HepG2 (cell line): ENCODE data around the gene IFT80. TPM values are rescaled to one million over a fixed set of nuclear protein-coding genes. Genes with fewer than 3 reads are reported as not detected.

Experiments
- ATAC-seq: fragments of 200-7000 bp; cut with Tn5 transposase; 3 replicates; pipeline ENCODE4 v1.9.1; 2020; ENCODE audit warnings: mild to moderate bottlenecking, moderate library complexity
- BruUV-seq: library from RNA; stranded (reverse); fragments of 400-500 nt; replicated peaks from 2 replicates; lab custom pipeline; 2021; lab: Mats Ljungman, UMichigan
- CTCF ChIA-PET: fragments of 300-600 bp; formaldehyde crosslinking; extraction: SDS; loops from one replicate; lab custom pipeline; 2021; ENCODE audit warnings: low total read pairs, inconsistent platforms, low intra/inter-chr PET ratio; lab: Yijun Ruan, JAX
- POLR2A ChIA-PET: fragments of 350-600 bp; sonication (Branson Sonifier 250); formaldehyde crosslinking; loops from one replicate; lab custom pipeline; 2020; ENCODE audit warnings: antibody characterized with exemption, inconsistent platforms; lab: Yijun Ruan, JAX
- DNase-seq: peaks from one replicate; pipeline ENCODE4 v3.0.0-alpha.2; 2015; ENCODE audit warnings: low spot score
- FAIRE-seq: peaks from 3 replicates; lab custom pipeline; 2011; peaks lifted over from hg19 to GRCh38; lab: Jason Lieb, UNC
- H2AFZ ChIP-seq: one replicate; pipeline ENCODE4 v1.6.1; 2011; ENCODE audit warnings: low read length, inconsistent platforms
- H3K27ac ChIP-seq: fragments of 300-600 bp; 3 replicates; pipeline ENCODE4 v1.8.0; 2011; ENCODE audit warnings: mixed run types, mild to moderate bottlenecking, mixed read lengths, low read length, inconsistent platforms; ENCODE audit not compliant: insufficient read depth; ENCODE audit errors: extremely low read length
- H3K27me3 ChIP-seq, 2 experiments: fragments of 200-600 bp in 1 of 2; 2 replicates in 1 of 2; 3 replicates in 1 of 2; pipeline versions ENCODE4 v1.6.0 to v1.8.0; 2011; ENCODE audit warnings: low read length in 2 of 2, mild to moderate bottlenecking in 2 of 2, moderate library complexity in 2 of 2, inconsistent platforms in 1 of 2; ENCODE audit not compliant: insufficient read depth in 2 of 2, control insufficient read depth in 1 of 2
- H3K36me3 ChIP-seq, 2 experiments: fragments of 200-600 bp in 1 of 2; replicated peaks in 1 of 2; 2 replicates in 1 of 2; 3 replicates in 1 of 2; pipeline versions ENCODE4 v1.5.1 to v1.8.0; 2011; ENCODE audit warnings: low read length in 2 of 2, inconsistent platforms in 1 of 2; ENCODE audit not compliant: insufficient read depth in 2 of 2, control insufficient read depth in 1 of 2
- H3K4me1 ChIP-seq: 2 replicates; pipeline ENCODE4 v1.5.1; 2012; ENCODE audit warnings: low read length, inconsistent platforms; ENCODE audit not compliant: insufficient read depth
- H3K4me2 ChIP-seq: 2 replicates; pipeline ENCODE4 v1.6.0; 2011; ENCODE audit warnings: low read depth, low read length, inconsistent platforms
- H3K4me3 ChIP-seq, 3 experiments: fragments of 200-600 bp in 1 of 3; sonication (generic), shearing (Covaris generic) in 1 of 3; replicated peaks in 1 of 3; 2 replicates each; pipeline ENCODE4 v1.5.1; 2011 to 2016; ENCODE audit warnings: low read length in 3 of 3, inconsistent platforms in 2 of 3, low read depth in 2 of 3, mild to moderate bottlenecking in 2 of 3, control low read depth in 1 of 3, mixed read lengths in 1 of 3; ENCODE audit not compliant: insufficient read depth in 1 of 3
- H3K79me2 ChIP-seq: one replicate; pipeline ENCODE4 v1.6.1; 2011; ENCODE audit warnings: low read length, inconsistent platforms; ENCODE audit not compliant: insufficient read depth
- H3K9ac ChIP-seq: 2 replicates; pipeline ENCODE4 v1.6.0; 2011; ENCODE audit warnings: mild to moderate bottlenecking, low read depth, low read length, inconsistent platforms; ENCODE audit not compliant: insufficient read depth
- H3K9me3 ChIP-seq: 2 replicates; pipeline ENCODE4 v1.5.1; 2012; ENCODE audit warnings: mild to moderate bottlenecking, low read length
- H4K20me1 ChIP-seq: 2 replicates; pipeline ENCODE4 v1.6.0; 2011; ENCODE audit warnings: inconsistent platforms, mild to moderate bottlenecking, low read length, moderate library complexity; ENCODE audit not compliant: insufficient read depth
- CREM ChIP-seq, 2 experiments: sonication (generic) in 1 of 2; formaldehyde crosslinking in 1 of 2; IDR thresholded peaks; 2 replicates each; pipeline versions ENCODE4 v1.4.0 to v1.6.1; 2016 to 2020; ENCODE audit warnings: antibody characterized with exemption in 1 of 2, mild to moderate bottlenecking in 1 of 2, missing genetic modification reagents in 1 of 2
- GTF2F1 ChIP-seq: fragments of 150-350 bp; IDR thresholded peaks from 2 replicates; pipeline ENCODE4 v1.6.1; 2014; ENCODE audit warnings: low read length
- HNF1B ChIP-seq: sonication (generic); formaldehyde crosslinking; IDR thresholded peaks from 2 replicates; pipeline ENCODE4 v1.5.1; 2020; ENCODE audit warnings: mild to moderate bottlenecking, moderate library complexity, missing genetic modification reagents
- MAFG ChIP-seq: sonication (generic); formaldehyde crosslinking; IDR thresholded peaks from 2 replicates; pipeline ENCODE4 v1.5.1; 2020; ENCODE audit warnings: mild to moderate bottlenecking, missing genetic modification reagents
- NFAT5 ChIP-seq: sonication (generic); formaldehyde crosslinking; IDR thresholded peaks from 2 replicates; pipeline ENCODE4 v1.4.0; 2020; ENCODE audit warnings: missing genetic modification reagents
- NFIB ChIP-seq: sonication (generic); formaldehyde crosslinking; IDR thresholded peaks from 2 replicates; pipeline ENCODE4 v1.9.0; 2021; ENCODE audit warnings: missing genetic modification reagents, mild to moderate bottlenecking, borderline replicate concordance
- ZBTB38 ChIP-seq: sonication (generic); formaldehyde crosslinking; IDR thresholded peaks from 2 replicates; pipeline ENCODE4 v1.5.1; 2020; ENCODE audit warnings: mild to moderate bottlenecking, missing genetic modification reagents
- ZNF121 ChIP-seq: sonication (generic); formaldehyde crosslinking; IDR thresholded peaks from 2 replicates; pipeline ENCODE4 v1.5.0; 2020; ENCODE audit warnings: mild to moderate bottlenecking, missing genetic modification reagents
- ZNF280D ChIP-seq: sonication (generic); formaldehyde crosslinking; IDR thresholded peaks from 2 replicates; pipeline ENCODE4 v1.5.1; 2020; ENCODE audit warnings: mild to moderate bottlenecking, missing genetic modification reagents
- WGBS: methylation state at CpG from one replicate; pipeline ENCODE4 v1.1.6; 2017; ENCODE audit warnings: low lambda C conversion rate; 5-methylcytosine and 5-hydroxymethylcytosine counted together
- in situ Hi-C: cut with HindIII; loops from 2 replicates; pipeline ENCODE4 v1.10.0; 2017; ENCODE audit warnings: low pct_unique_long_range_greater_than_20kb; ENCODE audit not compliant: extremely low pct_ligation_motif_present
- intact Hi-C: fragments of 100-400 bp; cut with micrococcal nuclease; formaldehyde crosslinking; loops from one replicate; pipeline ENCODE4 v1.10.0; 2022; ENCODE audit not compliant: unreplicated experiment
- polyA plus RNA-seq, 8 experiments: library from polyadenylated mRNA; depleted of rRNA in 3 of 8; stranded (reverse) in 7 of 8; unstranded in 1 of 8; fragments of >200 nt; fragmentation: Illumina TruSeq in 4 of 8; extraction: Trizol in 4 of 8; gene quantifications; 2 replicates each; pipeline versions ENCODE4 v1.2.1 to v1.2.3, GENCODE V29; 2011 to 2016; ENCODE audit warnings: low read depth in 4 of 8, missing spikeins in 1 of 8, mixed read lengths in 1 of 8; ENCODE audit not compliant: insufficient read depth in 1 of 8
- total RNA-seq, 5 experiments: library from RNA; depleted of rRNA; stranded (reverse); fragments of >200 nt; fragmentation: Illumina TruSeq; extraction: Trizol; gene quantifications; 2 replicates each; pipeline ENCODE4 v1.2.3, GENCODE V29; 2016; ENCODE audit warnings: low read depth in 1 of 5

Gene IFT80
- total and polyA plus RNA-seq, 2 of the 13 experiments (the other 11 are each of a cell fraction or from before 2014, with no cell fraction given), result 11.4 to 15.7 TPM

GRCh38 chr3:160402221-160403027, 3.4 kb upstream of the IFT80 start (continued):
- no peak for TF ChIP-seq NFAT5 (CRISPR knock-in tag)

GRCh38 chr3:160401291-160402095, 2.5 kb upstream of the IFT80 start:
- FAIRE-seq, result no peak
- no peak for TF ChIP-seq ZNF121
- TF ChIP-seq NFIB (CRISPR knock-in tag), result no peak
- TF ChIP-seq MAFG (CRISPR knock-in tag), result no peak
- TF ChIP-seq ZNF280D (CRISPR knock-in tag), result no peak
- TF ChIP-seq CREM (IDR thresholded peaks at IDR 0.05), result no peak
- no peak for TF ChIP-seq CREM (CRISPR knock-in tag; IDR thresholded peaks at IDR 0.05)
- no peak for TF ChIP-seq GTF2F1
- no peak for TF ChIP-seq ZBTB38 (CRISPR knock-in tag)
- no peak for TF ChIP-seq HNF1B

More at GRCh38 chr3:160401291-160402095, 2.5 kb upstream of the IFT80 start:
- H4K20me1 ChIP-seq, result peaks cover 9% of the 10 kb centered on the region; the same call in 1 of the 2 replicates
- ATAC-seq, result no peak
- intact Hi-C loops (loop anchor here (2.0 kb wide), 1 partner anchor 47 kb away; the partner anchor contains the start of gene TRIM59), in situ Hi-C loops (loop anchor here (25.0 kb wide), 1 partner anchor 364 kb away; no protein-coding TSS in a partner anchor)
- H3K4me2 ChIP-seq, result peak overlapping the region; percentile 75
- ChIA-PET CTCF (no interaction called here), POLR2A (interaction anchor here (1.2 kb wide), 1 partner anchor 9 kb away, joined by 3 read pairs; no protein-coding TSS in a partner anchor)
- no peaks in the 10 kb centered on the region for H3K9me3 ChIP-seq
- no peaks in the 10 kb centered on the region; a peak in 1 of 5 replicates for H3K27me3 ChIP-seq
- H3K4me3 ChIP-seq, result peak overlapping the region; percentile 87 to 94 (median 94)
- H3K36me3 ChIP-seq, result peaks cover 0 to 7% of the 10 kb centered on the region in 2 experiments; a peak in 2 of 5 replicates
- 3% methylated on average over 16 of the region's 16 CpGs for WGBS
- peaks cover 37% of the 10 kb centered on the region for H3K4me1 ChIP-seq
- peak overlapping the region; percentile 98 for H3K27ac ChIP-seq
- BruUV-seq, result no TSS peak
- no peak overlapping the region for H2AFZ ChIP-seq
- DNase-seq, result peak; percentile 29
- peak overlapping the region; percentile 96 for H3K9ac ChIP-seq
- H3K79me2 ChIP-seq, result peaks cover 87% of the 10 kb centered on the region
